GM13976 (cell line): ENCODE results near the gene KLK12.

Experiments
- DNase-seq: peaks from one replicate; pipeline ENCODE4 v3.0.0; 2012; ENCODE audit warnings: low spot score
- in situ Hi-C: fragments of 300-500 bp; cut with MboI; formaldehyde crosslinking; loops from one replicate; pipeline ENCODE4 v1.12.0; 2022; ENCODE audit warnings: low sequenced_read_pairs, mixed read lengths, inconsistent platforms; ENCODE audit not compliant: unreplicated experiment
- TF ChIP-seq, protein P1 (sequence below): IDR thresholded peaks from 2 replicates; pipeline ENCODE4 v1.5.1; 2012; ENCODE audit warnings: borderline replicate concordance, mild to moderate bottlenecking; ENCODE audit not compliant: insufficient read depth; ENCODE audit errors: extremely low read depth, missing control alignments, control extremely low read depth

The KLK12 gene, protein sequence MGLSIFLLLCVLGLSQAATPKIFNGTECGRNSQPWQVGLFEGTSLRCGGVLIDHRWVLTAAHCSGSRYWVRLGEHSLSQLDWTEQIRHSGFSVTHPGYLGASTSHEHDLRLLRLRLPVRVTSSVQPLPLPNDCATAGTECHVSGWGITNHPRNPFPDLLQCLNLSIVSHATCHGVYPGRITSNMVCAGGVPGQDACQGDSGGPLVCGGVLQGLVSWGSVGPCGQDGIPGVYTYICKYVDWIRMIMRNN

DNA sequence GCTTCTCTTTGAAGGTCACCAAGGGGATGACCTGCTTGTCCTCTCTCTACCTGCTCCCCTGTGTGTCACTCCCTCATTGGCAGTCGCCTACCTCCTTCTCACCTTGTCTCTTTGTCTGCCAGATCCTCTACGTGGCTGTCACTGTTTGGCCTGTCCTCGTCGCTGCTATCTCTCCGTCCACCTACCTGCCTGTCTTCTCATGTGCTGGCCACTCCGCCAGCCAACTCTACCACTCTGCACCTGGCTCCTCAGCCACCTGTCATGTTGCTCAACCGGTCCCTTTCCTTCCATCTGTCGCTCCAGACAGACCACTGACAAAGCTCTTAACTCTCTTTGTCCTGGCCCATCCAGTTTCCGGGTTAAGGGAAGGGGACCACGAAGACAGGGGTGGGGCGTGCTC lies at the start of gene KLK12:
Gene KLK12 (minus strand): TSS at position 299 of the 400 bp plus-strand sequence. CDS start 381 bp downstream, outside the sequence.
- in situ Hi-C loops, result no loop called here
- TF ChIP-seq, protein P1, sequence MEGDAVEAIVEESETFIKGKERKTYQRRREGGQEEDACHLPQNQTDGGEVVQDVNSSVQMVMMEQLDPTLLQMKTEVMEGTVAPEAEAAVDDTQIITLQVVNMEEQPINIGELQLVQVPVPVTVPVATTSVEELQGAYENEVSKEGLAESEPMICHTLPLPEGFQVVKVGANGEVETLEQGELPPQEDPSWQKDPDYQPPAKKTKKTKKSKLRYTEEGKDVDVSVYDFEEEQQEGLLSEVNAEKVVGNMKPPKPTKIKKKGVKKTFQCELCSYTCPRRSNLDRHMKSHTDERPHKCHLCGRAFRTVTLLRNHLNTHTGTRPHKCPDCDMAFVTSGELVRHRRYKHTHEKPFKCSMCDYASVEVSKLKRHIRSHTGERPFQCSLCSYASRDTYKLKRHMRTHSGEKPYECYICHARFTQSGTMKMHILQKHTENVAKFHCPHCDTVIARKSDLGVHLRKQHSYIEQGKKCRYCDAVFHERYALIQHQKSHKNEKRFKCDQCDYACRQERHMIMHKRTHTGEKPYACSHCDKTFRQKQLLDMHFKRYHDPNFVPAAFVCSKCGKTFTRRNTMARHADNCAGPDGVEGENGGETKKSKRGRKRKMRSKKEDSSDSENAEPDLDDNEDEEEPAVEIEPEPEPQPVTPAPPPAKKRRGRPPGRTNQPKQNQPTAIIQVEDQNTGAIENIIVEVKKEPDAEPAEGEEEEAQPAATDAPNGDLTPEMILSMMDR, result no peak
- DNase-seq, result no peak

DNA sequence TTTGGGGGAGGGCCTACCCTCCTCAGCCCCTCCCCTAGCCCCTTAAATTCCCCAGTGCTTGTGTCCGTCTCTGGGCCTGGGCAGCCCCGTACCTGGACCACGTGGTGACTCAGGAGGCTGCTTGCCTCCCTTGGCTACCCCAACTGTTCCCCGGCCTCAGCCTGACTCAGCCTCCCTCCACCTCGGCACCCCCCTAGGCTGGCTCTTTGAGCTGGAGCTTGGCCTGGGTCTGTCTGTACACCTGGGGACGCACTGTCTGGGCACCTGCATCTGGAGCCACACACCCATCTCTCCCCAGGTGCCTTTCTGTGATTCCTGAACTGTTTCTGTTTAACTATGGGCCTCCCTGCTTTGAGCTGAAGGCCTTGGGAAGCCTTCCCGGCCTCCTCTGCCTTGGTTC lies 49.7 kb upstream of the KLK12 start:
- in situ Hi-C loops, result no loop called here

DNA sequence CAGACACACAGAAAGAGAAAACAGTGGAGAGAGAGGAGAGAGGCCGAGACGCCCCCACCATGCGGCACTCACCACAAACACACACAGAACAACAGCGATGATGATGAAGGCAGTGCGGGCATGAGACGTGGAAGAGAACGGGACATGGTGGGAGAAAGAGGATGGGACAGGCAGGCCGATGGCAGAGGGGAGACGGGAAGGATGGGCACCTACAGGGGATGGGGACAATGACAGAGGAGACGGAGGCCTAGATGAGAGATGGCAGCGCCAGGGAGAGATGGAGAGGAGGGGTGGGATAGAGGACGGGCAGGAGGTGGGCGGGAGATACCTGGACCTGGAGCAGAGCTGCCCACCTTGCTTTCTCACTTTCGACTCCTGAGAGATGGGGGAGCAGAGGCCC lies 49.0 kb upstream of the KLK12 start:
- no peak for DNase-seq
- TF ChIP-seq, protein P1, result no peak
- in situ Hi-C loops, result no loop called here

More for the DNA sequence above, 49.7 kb upstream of the KLK12 start:
- TF ChIP-seq, protein P1, result no peak
- DNase-seq, result no peak

DNA sequence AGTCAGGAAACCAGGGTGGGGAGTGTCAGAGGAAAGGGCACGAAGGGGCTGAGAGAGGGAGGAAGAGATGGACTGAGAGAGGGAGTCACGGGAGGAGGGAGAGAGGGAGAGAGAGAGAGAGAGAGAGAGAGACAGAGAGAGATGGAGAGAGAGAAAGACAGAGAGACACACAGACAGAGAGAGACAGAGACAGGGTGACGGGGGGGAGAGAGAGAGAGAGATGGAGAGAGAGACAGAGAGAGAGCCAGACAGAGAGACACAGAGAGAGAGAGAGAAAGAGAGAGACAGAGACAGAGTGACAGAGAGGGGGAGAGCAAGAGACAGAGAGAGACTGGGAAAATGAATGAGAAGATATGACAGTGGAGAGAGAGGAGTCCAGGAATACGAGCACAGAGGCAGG lies 48.4 kb upstream of the KLK12 start:
- TF ChIP-seq, protein P1, result no peak
- in situ Hi-C loops, result no loop called here
- DNase-seq, result no peak

DNA sequence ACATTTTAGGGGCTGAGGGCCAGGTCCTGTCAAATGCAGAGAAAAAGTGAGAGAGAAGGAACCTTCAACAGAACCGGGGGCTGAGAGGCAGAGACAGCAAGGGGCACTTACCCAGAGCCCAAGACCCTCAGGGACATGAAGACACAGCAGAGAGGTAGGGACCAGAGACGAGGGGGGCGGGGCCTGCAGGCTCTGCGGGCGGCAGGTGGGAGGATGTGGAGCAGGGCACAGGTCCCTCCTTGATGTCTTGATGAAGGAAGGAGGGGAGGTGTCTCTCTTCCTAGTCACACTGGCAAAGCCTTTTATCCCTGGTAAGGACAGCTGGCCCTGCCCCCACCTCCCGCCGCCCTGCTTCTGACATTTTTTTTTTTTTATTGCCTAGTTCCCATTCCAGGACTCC lies 47.8 kb upstream of the KLK12 start, which contains the start of gene KLK14:
Gene KLK14 (minus strand): TSS at position 277 of the 400 bp plus-strand sequence. CDS start 273 bp downstream, at position 4.
- in situ Hi-C loops, result no loop called here
- TF ChIP-seq, protein P1, result no peak
- no peak for DNase-seq

DNA sequence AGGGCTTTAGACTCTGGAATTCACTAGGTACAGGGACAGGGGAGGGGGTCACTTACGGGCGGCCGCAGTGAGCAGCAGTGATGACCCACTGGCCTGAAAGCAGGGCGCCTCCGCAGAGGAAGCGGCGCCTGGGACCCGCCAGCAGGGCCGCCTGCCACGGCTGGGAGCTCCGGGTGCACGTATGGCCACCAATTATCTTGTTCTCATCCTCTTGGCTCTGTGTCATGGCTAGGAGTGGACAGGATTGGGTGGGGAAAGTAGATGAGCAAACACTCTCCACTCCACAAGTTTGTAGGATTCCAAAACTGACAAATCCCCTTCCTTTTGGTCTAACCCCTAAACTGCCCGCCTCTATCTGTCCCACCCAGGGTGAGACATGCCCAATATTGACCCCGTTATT lies 46.7 kb upstream of the KLK12 start:
- TF ChIP-seq, protein P1, result no peak
- in situ Hi-C loops, result no loop called here

DNA sequence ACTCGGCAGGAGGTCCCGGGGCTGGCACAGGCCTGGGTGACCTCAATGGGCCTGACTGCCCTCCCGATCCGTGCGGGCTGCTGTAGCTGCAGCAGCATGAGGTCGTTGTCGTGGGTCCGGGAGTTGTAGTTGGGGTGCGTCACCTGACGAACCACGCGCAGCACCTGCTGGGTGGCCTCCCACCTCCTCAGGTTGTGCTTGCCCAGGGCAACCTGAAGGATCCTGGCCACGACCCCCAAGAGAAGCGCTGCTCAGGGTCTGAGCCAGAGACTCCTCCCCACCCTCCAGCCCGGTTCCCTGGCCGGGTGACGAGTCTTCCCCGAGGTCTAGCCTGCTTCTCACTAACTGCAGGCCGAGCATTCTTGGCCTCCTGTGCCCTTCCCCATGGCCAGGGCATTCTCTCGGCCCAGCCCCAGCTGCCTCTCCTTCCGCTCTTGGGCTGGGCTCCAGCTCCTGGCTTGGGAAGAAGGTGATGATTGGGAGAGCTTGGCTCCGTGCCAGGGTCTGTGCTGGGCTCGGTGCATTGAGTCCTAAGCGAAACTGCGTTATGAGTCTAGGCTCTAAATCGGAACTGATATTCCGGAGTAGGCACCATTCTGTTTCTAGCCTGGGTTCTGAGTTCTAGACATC lies 44.8 kb upstream of the KLK12 start:
- in situ Hi-C loops, result no loop called here
- no peak for DNase-seq
- TF ChIP-seq, protein P1, result no peak

More for the DNA sequence above, 46.7 kb upstream of the KLK12 start:
- DNase-seq, result no peak
